HL-60/S4 (cell line): Measurements from ENCODE around the gene UGT2B11.
"Not testable (repeated sequence)": the region's sequence is repeated elsewhere in the genome, so short reads cannot be mapped to it uniquely, and the experiment has no call there.

Experiments
- in situ Hi-C: fragments of 300-500 bp; cut with MboI; formaldehyde crosslinking; loops from 2 replicates; pipeline ENCODE4 v1.14.3; 2022; ENCODE audit warnings: low sequenced_read_pairs

Gene UGT2B11

GRCh38 chr4:69214716-69215115, at the start of gene UGT2B11:
TSS of gene UGT2B11 (minus strand) at chr4:69214748. CDS start at chr4:69214722, 26 bp downstream.
- in situ Hi-C loops: no loop called here

- in situ Hi-C loops: not testable (repeated sequence)
These were observed 38.7 kb upstream of the UGT2B11 start for GRCh38 chr4:69253147-69253772.

DNA sequence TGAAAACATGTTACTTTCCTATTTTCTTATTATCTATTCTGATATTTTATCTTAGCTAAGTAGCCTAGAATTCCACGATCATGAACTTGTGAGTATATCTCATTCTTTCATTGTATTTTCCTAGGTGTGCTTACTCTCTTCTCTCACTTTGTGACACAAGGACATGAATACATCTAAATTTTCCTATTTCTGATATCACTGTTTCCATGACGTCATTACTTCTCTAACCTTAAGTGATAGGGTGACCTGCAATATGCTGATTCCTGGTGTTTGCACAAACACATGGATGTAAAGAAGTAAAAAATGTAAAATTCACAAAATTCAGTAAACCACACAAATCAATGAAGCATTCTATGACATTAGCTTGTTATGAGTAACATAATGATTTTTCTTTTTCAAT, 36.3 kb upstream of the UGT2B11 start:
- in situ Hi-C loops: not testable (repeated sequence)

GRCh38 chr4:69242562-69243240, 28.2 kb upstream of the UGT2B11 start:
- in situ Hi-C loops: not testable (repeated sequence)

DNA sequence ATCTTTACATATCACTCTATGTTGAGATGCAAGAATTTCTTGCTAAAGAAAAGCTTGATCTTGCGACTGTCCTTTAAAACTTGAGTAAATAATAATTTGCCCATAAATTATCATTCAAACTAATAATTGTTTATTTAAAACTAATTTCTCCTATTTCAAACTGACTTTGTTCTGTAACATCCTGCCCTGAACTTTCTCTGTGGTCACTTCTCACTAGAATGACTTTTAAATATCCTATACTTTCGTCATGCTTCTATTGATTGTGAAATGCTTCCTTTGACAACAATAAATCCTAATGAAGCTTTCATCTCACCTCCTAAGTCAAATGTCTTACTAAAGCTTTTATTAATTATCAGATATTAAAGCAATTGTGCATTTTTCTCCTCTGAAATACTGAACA, 27.2 kb upstream of the UGT2B11 start:
- in situ Hi-C loops: not testable (repeated sequence)

- in situ Hi-C loops: not testable (repeated sequence)
These were observed 26.2 kb upstream of the UGT2B11 start for GRCh38 chr4:69240787-69241186.

DNA sequence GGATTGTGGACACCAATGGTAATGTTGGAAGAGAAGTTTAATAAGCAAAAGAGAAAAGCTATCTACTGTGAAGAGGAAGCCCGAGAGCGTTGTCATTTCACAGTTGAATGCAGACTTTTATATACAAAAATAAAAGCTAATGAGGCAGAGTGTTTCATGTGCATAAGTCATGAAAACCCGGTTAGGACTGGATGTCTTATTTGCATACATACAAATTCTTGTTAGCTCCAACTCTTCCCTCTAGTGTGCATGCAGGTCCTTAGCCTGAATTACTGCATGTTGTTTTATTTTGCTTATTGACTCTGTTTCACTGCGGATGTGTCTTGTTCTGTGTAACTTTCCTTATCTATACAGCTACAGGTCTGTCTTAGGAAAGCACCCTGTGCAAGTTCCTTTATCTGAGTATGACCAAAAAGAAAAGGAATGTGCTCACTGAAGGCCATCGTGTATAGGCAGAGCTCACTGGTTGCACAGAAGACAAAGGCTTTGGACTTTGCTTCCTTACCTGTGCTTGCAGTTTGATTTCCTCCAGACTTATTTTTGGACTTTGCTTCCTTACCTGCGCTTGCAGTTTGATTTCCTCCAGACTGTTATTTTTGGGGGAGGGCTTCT, 25.1 kb upstream of the UGT2B11 start:
- in situ Hi-C loops: no loop called here

- in situ Hi-C loops: no loop called here
These were observed 24.5 kb upstream of the UGT2B11 start for GRCh38 chr4:69239092-69239491.

- in situ Hi-C loops: no loop called here
These were observed 10.3 kb upstream of the UGT2B11 start for GRCh38 chr4:69224891-69225290.

GRCh38 chr4:69223277-69223676, 8.7 kb upstream of the UGT2B11 start:
- in situ Hi-C loops: not testable (repeated sequence)

DNA sequence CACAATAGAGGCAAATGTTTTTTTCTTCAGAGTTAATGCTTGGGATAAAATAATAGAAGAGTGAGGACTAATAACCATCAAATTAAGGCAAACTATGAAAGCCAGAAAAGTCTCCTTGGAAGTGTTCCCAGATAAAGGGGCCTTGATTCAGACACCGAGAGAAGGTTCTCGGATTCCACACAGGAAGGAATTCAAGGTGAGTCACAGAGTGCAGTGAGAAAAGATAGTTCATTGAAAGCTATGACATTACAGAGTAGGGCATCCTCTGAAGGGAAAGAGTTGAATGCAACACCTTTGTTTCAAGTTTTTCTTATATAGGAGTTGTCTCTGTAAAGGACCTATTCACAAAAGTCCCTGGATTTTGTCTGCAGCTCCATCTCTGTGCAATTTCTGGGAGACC, 3.9 kb upstream of the UGT2B11 start:
- in situ Hi-C loops: not testable (repeated sequence)

DNA sequence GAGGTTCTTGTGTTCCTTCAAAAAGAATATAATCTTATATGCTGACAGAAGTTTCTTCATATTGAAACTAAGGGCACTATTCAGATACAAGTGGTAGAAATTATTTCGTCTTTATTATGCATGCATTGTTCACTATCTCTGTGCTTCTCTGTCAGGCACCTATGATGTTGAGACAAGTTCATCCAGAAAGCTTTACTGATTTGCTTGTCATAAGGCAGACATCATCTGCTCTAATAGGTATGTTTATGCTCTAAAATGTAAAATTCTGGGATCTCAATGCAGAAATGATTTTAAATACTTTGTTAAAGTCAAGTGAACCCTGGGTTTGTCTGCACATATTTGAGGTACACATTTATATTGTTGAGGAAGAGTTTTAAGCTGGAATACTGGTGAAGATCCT, 3.6 kb downstream of the UGT2B11 start:
- in situ Hi-C loops: no loop called here

GRCh38 chr4:69198506-69198905, 16.0 kb downstream of the UGT2B11 start:
- in situ Hi-C loops: not testable (repeated sequence)

DNA sequence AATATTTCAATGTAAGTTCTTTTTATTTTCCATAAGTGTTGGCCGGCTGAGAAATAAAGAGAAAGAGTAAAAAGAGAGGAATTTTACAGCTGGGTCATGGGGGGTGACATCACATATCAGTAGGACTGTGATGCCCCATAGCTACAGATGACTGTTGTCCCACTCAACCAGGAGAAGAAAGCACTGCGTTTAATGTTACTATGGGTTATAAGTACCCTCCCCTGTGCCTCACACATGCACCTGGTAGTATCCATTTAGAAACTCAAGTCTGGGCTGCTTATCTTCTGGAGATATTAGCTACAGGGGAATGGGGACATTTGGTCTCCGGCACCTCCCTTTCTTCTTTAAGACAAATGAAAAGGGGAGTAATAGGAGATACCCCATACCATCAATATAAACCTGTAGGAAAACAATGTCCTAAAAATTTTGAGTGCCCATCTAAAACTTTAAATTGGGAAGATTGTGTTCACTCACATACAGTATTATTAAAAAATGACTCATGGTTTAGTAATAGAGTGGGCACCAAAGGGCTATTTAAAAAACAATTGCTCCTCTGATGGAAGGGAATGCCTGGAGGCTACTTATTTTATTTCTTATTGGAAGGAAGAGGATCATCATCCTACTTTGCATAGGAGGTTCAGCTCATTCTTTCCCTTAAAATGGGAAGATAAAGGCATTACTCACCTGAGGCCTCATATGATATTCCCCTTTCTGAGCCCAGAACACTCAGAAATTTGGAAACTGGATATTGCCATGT, 18.2 kb downstream of the UGT2B11 start:
- in situ Hi-C loops: no loop called here

GRCh38 chr4:69194166-69194565, 20.4 kb downstream of the UGT2B11 start:
- in situ Hi-C loops: no loop called here

GRCh38 chr4:69191905-69192304, 22.6 kb downstream of the UGT2B11 start:
- in situ Hi-C loops: not testable (repeated sequence)

DNA sequence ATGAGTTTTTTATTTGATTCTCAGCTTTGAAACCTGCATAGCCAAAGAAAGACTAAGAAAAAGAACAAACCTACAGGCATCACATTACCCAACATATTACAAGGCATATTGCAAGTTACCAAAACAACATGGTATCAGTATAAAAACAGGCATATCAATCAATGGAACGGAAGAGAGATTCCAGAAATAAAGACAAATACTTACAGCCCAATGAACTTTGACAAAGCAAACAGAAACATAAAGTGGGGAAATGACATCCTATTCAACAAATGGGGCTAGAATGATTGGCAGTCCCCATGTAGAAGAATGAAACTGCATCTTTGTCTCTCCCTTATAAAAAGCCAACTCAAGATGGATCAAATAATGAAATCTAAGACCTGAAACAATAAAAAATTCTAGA, 23.9 kb downstream of the UGT2B11 start:
- in situ Hi-C loops: not testable (repeated sequence)

DNA sequence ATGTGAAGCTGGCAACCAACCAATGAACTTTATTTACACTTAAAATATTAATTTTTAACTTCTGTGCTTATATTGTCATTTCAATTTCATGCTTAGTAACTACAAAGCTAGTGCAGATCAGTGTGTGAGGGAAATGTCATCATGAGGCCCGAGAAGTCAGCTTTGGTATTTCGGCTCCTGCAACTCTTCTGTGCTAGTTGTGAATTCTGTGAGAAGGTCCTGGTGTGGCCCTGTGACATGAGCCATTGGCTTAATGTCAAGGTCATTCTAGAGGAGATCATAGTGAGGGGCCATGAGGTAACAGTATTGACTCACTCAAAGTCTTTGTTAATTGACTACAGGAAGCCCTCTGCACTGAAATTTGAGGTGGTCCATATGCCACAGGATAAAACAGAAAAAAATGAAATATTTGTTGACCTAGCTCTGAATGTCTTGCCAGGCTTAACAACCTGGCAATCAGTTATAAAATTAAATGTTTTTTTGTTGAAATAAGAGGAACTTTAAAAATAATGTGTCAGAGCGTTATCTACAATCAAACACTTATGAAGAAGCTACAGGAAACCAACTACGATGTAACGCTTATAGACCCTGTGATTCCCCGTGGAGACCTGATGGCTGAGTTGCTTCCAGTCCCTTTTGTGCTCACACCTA, 32.9 kb downstream of the UGT2B11 start:
- in situ Hi-C loops: not testable (repeated sequence)

- in situ Hi-C loops: not testable (repeated sequence)
These were observed 34.7 kb downstream of the UGT2B11 start for GRCh38 chr4:69179817-69180216.

- in situ Hi-C loops: not testable (repeated sequence)
These were observed 35.8 kb downstream of the UGT2B11 start for GRCh38 chr4:69178751-69179205.
